DND-41 (cell line): Measurements from ENCODE around the gene PTPN6.

ENCODE experiments used
- EZH2 ChIP-seq: IDR thresholded peaks from 3 replicates; pipeline ENCODE4 v1.6.1; 2012; ENCODE audit warnings: borderline replicate concordance, low read depth, mild to moderate bottlenecking, moderate library complexity, low read length, inconsistent platforms; ENCODE audit not compliant: severe bottlenecking
- TF ChIP-seq, protein P1 (sequence below): IDR thresholded peaks from 2 replicates; pipeline ENCODE4 v1.5.1; 2012; ENCODE audit warnings: borderline replicate concordance, low read length, moderate library complexity, mild to moderate bottlenecking; ENCODE audit not compliant: poor library complexity, severe bottlenecking; ENCODE audit errors: extremely low read depth

DNA sequence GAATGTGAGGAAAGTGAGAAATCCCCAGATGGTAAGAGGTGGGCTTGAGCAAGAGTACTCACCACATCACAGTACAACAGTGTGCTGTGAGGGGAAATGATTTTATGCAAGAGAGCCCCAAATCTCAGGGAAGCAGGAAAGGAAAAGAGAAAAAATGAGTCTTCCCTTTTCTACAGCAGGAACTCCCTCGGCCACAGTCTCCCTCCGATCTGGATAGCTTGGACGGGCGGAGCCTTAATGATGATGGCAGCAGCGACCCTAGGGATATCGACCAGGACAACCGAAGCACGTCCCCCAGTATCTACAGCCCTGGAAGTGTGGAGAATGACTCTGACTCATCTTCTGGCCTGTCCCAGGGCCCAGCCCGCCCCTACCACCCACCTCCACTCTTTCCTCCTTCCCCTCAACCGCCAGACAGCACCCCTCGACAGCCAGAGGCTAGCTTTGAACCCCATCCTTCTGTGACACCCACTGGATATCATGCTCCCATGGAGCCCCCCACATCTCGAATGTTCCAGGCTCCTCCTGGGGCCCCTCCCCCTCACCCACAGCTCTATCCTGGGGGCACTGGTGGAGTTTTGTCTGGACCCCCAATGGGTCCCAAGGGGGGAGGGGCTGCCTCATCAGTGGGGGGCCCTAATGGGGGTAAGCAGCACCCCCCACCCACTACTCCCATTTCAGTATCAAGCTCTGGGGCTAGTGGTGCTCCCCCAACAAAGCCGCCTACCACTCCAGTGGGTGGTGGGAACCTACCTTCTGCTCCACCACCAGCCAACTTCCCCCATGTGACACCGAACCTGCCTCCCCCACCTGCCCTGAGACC is 15.6 kb upstream of the PTPN6 start:
- TF ChIP-seq, protein P1, sequence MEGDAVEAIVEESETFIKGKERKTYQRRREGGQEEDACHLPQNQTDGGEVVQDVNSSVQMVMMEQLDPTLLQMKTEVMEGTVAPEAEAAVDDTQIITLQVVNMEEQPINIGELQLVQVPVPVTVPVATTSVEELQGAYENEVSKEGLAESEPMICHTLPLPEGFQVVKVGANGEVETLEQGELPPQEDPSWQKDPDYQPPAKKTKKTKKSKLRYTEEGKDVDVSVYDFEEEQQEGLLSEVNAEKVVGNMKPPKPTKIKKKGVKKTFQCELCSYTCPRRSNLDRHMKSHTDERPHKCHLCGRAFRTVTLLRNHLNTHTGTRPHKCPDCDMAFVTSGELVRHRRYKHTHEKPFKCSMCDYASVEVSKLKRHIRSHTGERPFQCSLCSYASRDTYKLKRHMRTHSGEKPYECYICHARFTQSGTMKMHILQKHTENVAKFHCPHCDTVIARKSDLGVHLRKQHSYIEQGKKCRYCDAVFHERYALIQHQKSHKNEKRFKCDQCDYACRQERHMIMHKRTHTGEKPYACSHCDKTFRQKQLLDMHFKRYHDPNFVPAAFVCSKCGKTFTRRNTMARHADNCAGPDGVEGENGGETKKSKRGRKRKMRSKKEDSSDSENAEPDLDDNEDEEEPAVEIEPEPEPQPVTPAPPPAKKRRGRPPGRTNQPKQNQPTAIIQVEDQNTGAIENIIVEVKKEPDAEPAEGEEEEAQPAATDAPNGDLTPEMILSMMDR, result no peak
- no peak for TF ChIP-seq EZH2
